GM23338 (cell line): ENCODE measurements around the gene HSDL1. TPM values are rescaled to one million over a fixed set of nuclear protein-coding genes. Genes with fewer than 3 reads are reported as not detected.

Experiments
- ATAC-seq: fragments of 200-7000 bp; cut with Tn5 transposase; 3 replicates; pipeline ENCODE4 v1.9.1; 2020
- DNase-seq: peaks from one replicate; pipeline ENCODE4 v3.0.0-alpha.2; 2015; ENCODE audit warnings: low spot score
- H2AFZ ChIP-seq: fragments of 200-600 bp; sonication (generic); 2 replicates; pipeline ENCODE4 v1.8.0; 2016; ENCODE audit warnings: antibody characterized with exemption, mild to moderate bottlenecking, moderate library complexity
- H3F3A ChIP-seq: fragments of 200-600 bp; sonication (generic); replicated peaks from 2 replicates; pipeline ENCODE4 v1.8.0; 2017; ENCODE audit warnings: antibody characterized with exemption, mixed run types, low read depth
- H3K27ac ChIP-seq: fragments of 200-600 bp; sonication (generic); 2 replicates; pipeline ENCODE4 v1.6.1; 2016; ENCODE audit warnings: low read depth
- H3K27me3 ChIP-seq: fragments of 200-600 bp; sonication (generic); 2 replicates; pipeline ENCODE4 v1.8.0; 2016; ENCODE audit warnings: mild to moderate bottlenecking, mixed run types, moderate library complexity; ENCODE audit not compliant: insufficient read depth
- H3K36me3 ChIP-seq: fragments of 200-600 bp; sonication (generic); 2 replicates; pipeline ENCODE4 v1.8.0; 2016; ENCODE audit warnings: mild to moderate bottlenecking; ENCODE audit not compliant: insufficient read depth
- H3K4me1 ChIP-seq: fragments of 200-600 bp; sonication (generic); 2 replicates; pipeline ENCODE4 v1.8.0; 2016; ENCODE audit warnings: mild to moderate bottlenecking, moderate library complexity; ENCODE audit not compliant: insufficient read depth
- H3K4me2 ChIP-seq: fragments of 200-600 bp; sonication (generic); 2 replicates; pipeline ENCODE4 v1.7.1; 2017; ENCODE audit warnings: mixed run types
- H3K4me3 ChIP-seq: fragments of 200-600 bp; sonication (generic); 2 replicates; pipeline ENCODE4 v1.6.1; 2016; ENCODE audit warnings: mixed run types
- H3K79me2 ChIP-seq: fragments of 200-600 bp; sonication (generic); replicated peaks from 2 replicates; pipeline ENCODE4 v1.8.0; 2017; ENCODE audit warnings: mild to moderate bottlenecking; ENCODE audit not compliant: insufficient read depth
- H3K9me2 ChIP-seq: fragments of 200-600 bp; sonication (generic); 2 replicates; pipeline ENCODE4 v1.8.0; 2017; ENCODE audit not compliant: insufficient read depth
- H4K20me1 ChIP-seq: fragments of 200-600 bp; sonication (generic); replicated peaks from 2 replicates; pipeline ENCODE4 v1.8.0; 2017; ENCODE audit warnings: mild to moderate bottlenecking; ENCODE audit not compliant: insufficient read depth
- H3K27ac Mint-ChIP-seq: 2 replicates; pipeline ENCODE4 v1.8.0; 2020; ENCODE audit warnings: inconsistent platforms, mild to moderate bottlenecking, moderate library complexity, mixed read lengths
- H3K27me3 Mint-ChIP-seq: 3 replicates; pipeline ENCODE4 v1.8.0; 2022; ENCODE audit warnings: low read depth, mild to moderate bottlenecking, moderate library complexity, mixed read lengths, inconsistent platforms; ENCODE audit not compliant: insufficient read depth, poor library complexity
- H3K36me3 Mint-ChIP-seq: 3 replicates; pipeline ENCODE4 v1.8.0; 2021; ENCODE audit warnings: low read depth, mild to moderate bottlenecking, inconsistent platforms, moderate library complexity, mixed read lengths
- H3K4me1 Mint-ChIP-seq: 3 replicates; pipeline ENCODE4 v1.8.0; 2020; ENCODE audit warnings: mild to moderate bottlenecking, inconsistent platforms, mixed read lengths
- H3K4me3 Mint-ChIP-seq: 3 replicates; pipeline ENCODE4 v1.8.0; 2021; ENCODE audit warnings: moderate library complexity, mild to moderate bottlenecking, inconsistent platforms, mixed read lengths
- H3K9me3 Mint-ChIP-seq: 3 replicates; pipeline ENCODE4 v1.8.0; 2020; ENCODE audit warnings: moderate library complexity, mild to moderate bottlenecking, inconsistent platforms, mixed read lengths
- CREB1 ChIP-seq: fragments of 250-450 bp; sonication (Bioruptor Pico); IDR thresholded peaks from 2 replicates; pipeline ENCODE4 v1.5.0; 2020; ENCODE audit warnings: low read depth, mild to moderate bottlenecking, moderate library complexity
- EZH2 ChIP-seq: fragments of 200-600 bp; sonication (generic); IDR thresholded peaks from one replicate; pipeline ENCODE4 v1.8.0; 2017; ENCODE audit warnings: antibody characterized with exemption, mild to moderate bottlenecking, low read depth; ENCODE audit not compliant: unreplicated experiment
- EZH2phosphoT487 ChIP-seq: fragments of 200-600 bp; sonication (generic); IDR thresholded peaks from one replicate; pipeline ENCODE4 v1.8.1; 2018; ENCODE audit warnings: antibody characterized with exemption; ENCODE audit not compliant: unreplicated experiment
- JUNB ChIP-seq: IDR thresholded peaks from one replicate; pipeline ENCODE4 v1.6.1; 2016; ENCODE audit warnings: antibody characterized with exemption; ENCODE audit not compliant: unreplicated experiment
- NANOG ChIP-seq: IDR thresholded peaks from 2 replicates; pipeline ENCODE4 v1.6.1; 2016; ENCODE audit warnings: antibody characterized with exemption, borderline replicate concordance
- POLR2AphosphoS5 ChIP-seq: IDR thresholded peaks from 2 replicates; pipeline ENCODE4 v1.6.1; 2016; ENCODE audit warnings: antibody characterized with exemption, low read depth
- STAT1 ChIP-seq: IDR thresholded peaks from one replicate; pipeline ENCODE4 v1.6.1; 2016; ENCODE audit warnings: antibody characterized with exemption; ENCODE audit not compliant: unreplicated experiment
- ZNF331 ChIP-seq: fragments of 250-450 bp; sonication (Bioruptor Pico); IDR thresholded peaks from 2 replicates; pipeline ENCODE4 v1.5.0; 2020; ENCODE audit warnings: low read depth, mild to moderate bottlenecking, moderate library complexity
- polyA plus RNA-seq: library from polyadenylated mRNA; unstranded; fragments of >200 nt; fragmentation: Nextera tagmentation; extraction: Ambion mirVana; gene quantifications from 2 replicates; pipeline ENCODE4 v1.2.1, GENCODE V29; 2016
- total RNA-seq: library from RNA; depleted of rRNA; stranded (reverse); fragments of >200 nt; shearing (Covaris generic); gene quantifications from 2 replicates; pipeline ENCODE4 v1.2.3, GENCODE V29; 2014
- TF ChIP-seq, protein P1 (sequence below), 2 experiments: fragments of 200-600 bp in 1 of 2; sonication (generic) in 1 of 2; conservative IDR thresholded peaks; 2 replicates each; pipeline versions ENCODE4 v1.5.1 to v1.6.1; 2016 to 2017; ENCODE audit warnings: antibody characterized with exemption in 2 of 2, low read depth in 2 of 2, mild to moderate bottlenecking in 2 of 2, moderate library complexity in 1 of 2
- TF ChIP-seq, protein P2 (sequence below): IDR thresholded peaks from 2 replicates; pipeline ENCODE4 v1.6.1; 2016; ENCODE audit warnings: antibody characterized with exemption
- TF ChIP-seq, protein P3 (sequence below): IDR thresholded peaks from one replicate; pipeline ENCODE4 v1.6.1; 2018; ENCODE audit warnings: antibody characterized with exemption; ENCODE audit not compliant: unreplicated experiment

HSDL1 gene
- total and polyA plus RNA-seq, 2 experiments from 2014 or later: 16.6 to 46.1 TPM

DNA sequence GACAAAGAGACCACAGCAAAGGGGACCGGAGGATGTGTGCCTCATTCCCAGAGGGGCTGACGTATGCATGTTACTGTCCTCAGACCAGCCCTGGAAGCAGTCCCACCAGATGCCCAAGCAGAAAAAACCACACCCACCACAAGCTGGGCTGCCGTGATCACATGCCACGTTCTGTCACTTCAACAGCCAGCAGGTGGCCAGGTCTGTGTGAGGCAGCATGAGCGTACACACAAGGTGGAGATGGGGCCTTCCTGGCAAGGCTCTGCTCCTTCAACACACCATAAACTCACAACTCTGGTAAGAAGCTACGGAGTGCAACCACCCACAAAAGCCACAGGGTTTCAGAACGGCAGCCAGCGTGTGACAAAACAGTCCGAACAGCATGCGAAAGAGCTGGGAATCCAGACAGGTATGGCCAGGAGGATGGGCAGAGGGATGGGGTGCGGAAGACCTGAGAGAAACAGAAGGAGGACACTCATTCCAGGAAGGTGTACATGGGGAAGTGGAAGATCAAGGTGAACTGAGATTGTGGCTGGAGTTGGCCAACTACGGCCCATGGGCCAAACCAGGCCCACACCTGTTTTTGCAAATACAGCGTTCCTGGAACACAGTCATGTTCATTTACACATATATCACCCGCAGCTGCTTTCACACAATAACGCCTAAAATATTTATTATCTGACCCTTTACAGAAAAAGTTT is 56.1 kb downstream of the HSDL1 start (continued):
- TF ChIP-seq, protein P1, sequence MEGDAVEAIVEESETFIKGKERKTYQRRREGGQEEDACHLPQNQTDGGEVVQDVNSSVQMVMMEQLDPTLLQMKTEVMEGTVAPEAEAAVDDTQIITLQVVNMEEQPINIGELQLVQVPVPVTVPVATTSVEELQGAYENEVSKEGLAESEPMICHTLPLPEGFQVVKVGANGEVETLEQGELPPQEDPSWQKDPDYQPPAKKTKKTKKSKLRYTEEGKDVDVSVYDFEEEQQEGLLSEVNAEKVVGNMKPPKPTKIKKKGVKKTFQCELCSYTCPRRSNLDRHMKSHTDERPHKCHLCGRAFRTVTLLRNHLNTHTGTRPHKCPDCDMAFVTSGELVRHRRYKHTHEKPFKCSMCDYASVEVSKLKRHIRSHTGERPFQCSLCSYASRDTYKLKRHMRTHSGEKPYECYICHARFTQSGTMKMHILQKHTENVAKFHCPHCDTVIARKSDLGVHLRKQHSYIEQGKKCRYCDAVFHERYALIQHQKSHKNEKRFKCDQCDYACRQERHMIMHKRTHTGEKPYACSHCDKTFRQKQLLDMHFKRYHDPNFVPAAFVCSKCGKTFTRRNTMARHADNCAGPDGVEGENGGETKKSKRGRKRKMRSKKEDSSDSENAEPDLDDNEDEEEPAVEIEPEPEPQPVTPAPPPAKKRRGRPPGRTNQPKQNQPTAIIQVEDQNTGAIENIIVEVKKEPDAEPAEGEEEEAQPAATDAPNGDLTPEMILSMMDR (conservative IDR thresholded peaks at IDR 0.05; ENCODE audit: low read depth in 2 of 2): no peak
- TF ChIP-seq EZH2phosphoT487 (no peak), JUNB (no peak), CREB1 (no peak), EZH2 (no peak), STAT1 (no peak), ZNF331 (CRISPR knock-in tag) (no peak), POLR2AphosphoS5 (no peak)
- TF ChIP-seq, protein P2, sequence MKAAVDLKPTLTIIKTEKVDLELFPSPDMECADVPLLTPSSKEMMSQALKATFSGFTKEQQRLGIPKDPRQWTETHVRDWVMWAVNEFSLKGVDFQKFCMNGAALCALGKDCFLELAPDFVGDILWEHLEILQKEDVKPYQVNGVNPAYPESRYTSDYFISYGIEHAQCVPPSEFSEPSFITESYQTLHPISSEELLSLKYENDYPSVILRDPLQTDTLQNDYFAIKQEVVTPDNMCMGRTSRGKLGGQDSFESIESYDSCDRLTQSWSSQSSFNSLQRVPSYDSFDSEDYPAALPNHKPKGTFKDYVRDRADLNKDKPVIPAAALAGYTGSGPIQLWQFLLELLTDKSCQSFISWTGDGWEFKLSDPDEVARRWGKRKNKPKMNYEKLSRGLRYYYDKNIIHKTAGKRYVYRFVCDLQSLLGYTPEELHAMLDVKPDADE: no peak
- TF ChIP-seq, protein P3, sequence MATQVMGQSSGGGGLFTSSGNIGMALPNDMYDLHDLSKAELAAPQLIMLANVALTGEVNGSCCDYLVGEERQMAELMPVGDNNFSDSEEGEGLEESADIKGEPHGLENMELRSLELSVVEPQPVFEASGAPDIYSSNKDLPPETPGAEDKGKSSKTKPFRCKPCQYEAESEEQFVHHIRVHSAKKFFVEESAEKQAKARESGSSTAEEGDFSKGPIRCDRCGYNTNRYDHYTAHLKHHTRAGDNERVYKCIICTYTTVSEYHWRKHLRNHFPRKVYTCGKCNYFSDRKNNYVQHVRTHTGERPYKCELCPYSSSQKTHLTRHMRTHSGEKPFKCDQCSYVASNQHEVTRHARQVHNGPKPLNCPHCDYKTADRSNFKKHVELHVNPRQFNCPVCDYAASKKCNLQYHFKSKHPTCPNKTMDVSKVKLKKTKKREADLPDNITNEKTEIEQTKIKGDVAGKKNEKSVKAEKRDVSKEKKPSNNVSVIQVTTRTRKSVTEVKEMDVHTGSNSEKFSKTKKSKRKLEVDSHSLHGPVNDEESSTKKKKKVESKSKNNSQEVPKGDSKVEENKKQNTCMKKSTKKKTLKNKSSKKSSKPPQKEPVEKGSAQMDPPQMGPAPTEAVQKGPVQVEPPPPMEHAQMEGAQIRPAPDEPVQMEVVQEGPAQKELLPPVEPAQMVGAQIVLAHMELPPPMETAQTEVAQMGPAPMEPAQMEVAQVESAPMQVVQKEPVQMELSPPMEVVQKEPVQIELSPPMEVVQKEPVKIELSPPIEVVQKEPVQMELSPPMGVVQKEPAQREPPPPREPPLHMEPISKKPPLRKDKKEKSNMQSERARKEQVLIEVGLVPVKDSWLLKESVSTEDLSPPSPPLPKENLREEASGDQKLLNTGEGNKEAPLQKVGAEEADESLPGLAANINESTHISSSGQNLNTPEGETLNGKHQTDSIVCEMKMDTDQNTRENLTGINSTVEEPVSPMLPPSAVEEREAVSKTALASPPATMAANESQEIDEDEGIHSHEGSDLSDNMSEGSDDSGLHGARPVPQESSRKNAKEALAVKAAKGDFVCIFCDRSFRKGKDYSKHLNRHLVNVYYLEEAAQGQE: no peak

DNA sequence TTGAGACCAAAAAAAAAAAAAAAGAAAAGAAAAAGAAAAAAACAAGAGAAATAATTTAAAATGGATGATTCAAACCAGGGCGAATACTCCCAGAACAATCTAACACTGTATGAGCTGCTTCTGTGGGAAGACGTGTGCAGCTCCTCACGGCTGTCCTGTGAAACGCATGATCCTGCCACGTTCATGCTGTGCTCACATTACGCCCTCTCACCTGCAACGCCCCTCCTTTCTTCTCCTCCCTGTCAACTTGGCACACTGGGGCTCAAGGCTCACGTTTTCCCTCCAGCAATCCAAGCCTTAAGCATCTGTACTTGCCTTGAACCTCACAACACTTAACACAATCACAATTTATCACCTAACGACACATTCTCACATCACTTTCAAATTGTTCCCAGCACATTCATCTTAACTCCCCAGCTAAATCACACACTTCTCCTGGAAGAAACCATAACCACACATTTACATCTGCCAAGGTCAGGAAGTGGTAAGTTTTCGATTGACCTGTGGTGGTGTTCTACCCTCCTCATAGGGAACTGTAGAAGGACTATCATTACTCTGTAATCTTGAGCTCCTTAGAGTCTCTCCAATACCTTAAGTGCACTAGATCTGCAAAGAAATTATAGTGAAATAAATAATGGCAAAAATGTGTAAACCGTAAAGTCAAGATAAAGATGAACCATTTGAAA is 57.4 kb downstream of the HSDL1 start:
- H3K4me3 Mint-ChIP-seq: no peak overlapping the region
- Histone ChIP-seq H3K79me2 (no peaks in the 10 kb centered on the region), H3K9me2 (no peaks in the 10 kb centered on the region), H3K4me2 (no peak overlapping the region), H3K4me1 (no peaks in the 10 kb centered on the region), H4K20me1 (peaks cover 9% of the 10 kb centered on the region), H3K36me3 (peaks cover 27% of the 10 kb centered on the region), H3K4me3 (no peak overlapping the region), H3K27me3 (no peaks in the 10 kb centered on the region), H2AFZ (no peak overlapping the region), H3F3A (no peaks in the 10 kb centered on the region), H3K27ac (no peak overlapping the region)
- ATAC-seq (no peak), DNase-seq (no peak)
- no peaks in the 10 kb centered on the region for H3K9me3 Mint-ChIP-seq
- peaks cover 54% of the 10 kb centered on the region for H3K36me3 Mint-ChIP-seq
- peaks cover 1% of the 10 kb centered on the region for H3K27me3 Mint-ChIP-seq
- no peaks in the 10 kb centered on the region for H3K4me1 Mint-ChIP-seq
- H3K27ac Mint-ChIP-seq: no peak overlapping the region
- TF ChIP-seq STAT1 (no peak), POLR2AphosphoS5 (no peak), JUNB (no peak), NANOG (no peak), CREB1 (no peak), EZH2phosphoT487 (no peak), ZNF331 (CRISPR knock-in tag) (no peak), EZH2 (no peak)
- TF ChIP-seq, protein P2: no peak
- TF ChIP-seq, protein P3: no peak
